ENCODE results near the gene SPEF1.

GRCh38 chr20:3728354-3728753 lies 52.9 kb downstream of the SPEF1 start:
- TF ChIP-seq EZH2phosphoT487 (IDR thresholded peaks at IDR 0.05; ENCODE audit: insufficient read depth, low read depth) (no peak), EZH2 (IDR thresholded peaks at IDR 0.05; ENCODE audit: insufficient read depth, poor library complexity, severe bottlenecking) (no peak)

Data from GM23248 (cell line).